Measurements from ENCODE around the gene AIFM3.

GRCh38 chr22:21014726-21015465, 47.8 kb downstream of the AIFM3 start, which contains the start of gene P2RX6:
- no peak for TF ChIP-seq SALL2 (CRISPR knock-in tag; IDR thresholded peaks at IDR 0.05)
- TF ChIP-seq KDM5B (CRISPR knock-in tag; IDR thresholded peaks at IDR 0.05; ENCODE audit: borderline replicate concordance), result no peak
- no peak for TF ChIP-seq SYNCRIP (IDR thresholded peaks at IDR 0.05; ENCODE audit: insufficient read depth, low read depth, low read length)
- TF ChIP-seq KDM4B (CRISPR knock-in tag; IDR thresholded peaks at IDR 0.05), result no peak
- no peak for TF ChIP-seq ZNF18 (CRISPR knock-in tag; IDR thresholded peaks at IDR 0.05; ENCODE audit: insufficient replicate concordance)
- no peak for TF ChIP-seq ZNF343 (CRISPR knock-in tag; IDR thresholded peaks at IDR 0.05)
- no peak for TF ChIP-seq CBX5 (CRISPR knock-in tag; IDR thresholded peaks at IDR 0.05; ENCODE audit: borderline replicate concordance)
- TF ChIP-seq POLR2A (IDR thresholded peaks at IDR 0.05; ENCODE audit: insufficient read depth in 1 of 2, low read depth in 2 of 2, low read length in 2 of 2), result peak in 1 of 2 experiments; percentile 35; a peak in 1 of 4 replicates
- TF ChIP-seq MXI1 (IDR thresholded peaks at IDR 0.05; ENCODE audit: borderline replicate concordance, low read depth, low read length), result no peak
- peak; percentile 39; the same call in 1 of the 2 replicates for TF ChIP-seq POLR2AphosphoS5 (IDR thresholded peaks at IDR 0.05; ENCODE audit: low read depth, low read length)
